Measurements from ENCODE around the gene WWTR1. TPM values are rescaled to one million over a fixed set of nuclear protein-coding genes. Genes with fewer than 3 reads are reported as not detected.

The WWTR1 gene
- total RNA-seq, 1 donor from 2014 or later = 282 TPM

DNA sequence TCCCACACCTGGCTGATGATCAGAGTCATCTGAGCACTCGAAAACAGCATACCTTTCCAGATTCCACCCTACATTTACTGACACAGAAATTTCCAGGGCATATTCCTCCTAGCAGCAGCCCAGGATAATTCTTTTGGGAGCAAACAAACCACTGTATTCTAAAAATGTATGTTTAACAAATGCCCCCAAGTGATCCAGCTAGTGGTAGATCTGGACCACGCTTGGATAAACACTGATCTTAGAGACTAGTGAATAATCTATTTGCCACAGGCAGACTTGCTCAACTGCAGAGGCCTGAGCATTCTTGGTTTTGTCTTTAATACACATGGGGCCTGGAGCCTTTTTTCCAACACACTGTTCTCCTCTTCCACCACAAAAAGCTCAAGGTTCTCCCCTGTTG, 93.7 kb downstream of the WWTR1 start:
- Histone ChIP-seq H3K4me3 (no peak overlapping the region), H3K4me1 (peaks cover 0 to 30% of the 10 kb centered on the region in 2 donors), H3K9me3 (no peaks in the 10 kb centered on the region), H3K27me3 (no peaks in the 10 kb centered on the region), H3K36me3 (no peaks in the 10 kb centered on the region), H3K27ac (peak overlapping the region in 1 of 2 donors; percentile 12)
- intact Hi-C loops (cut with DNase I) = no loop called here
- DNase-seq (ENCODE audit: low spot score in 2 of 2) = no peak
- TF ChIP-seq, protein P1, sequence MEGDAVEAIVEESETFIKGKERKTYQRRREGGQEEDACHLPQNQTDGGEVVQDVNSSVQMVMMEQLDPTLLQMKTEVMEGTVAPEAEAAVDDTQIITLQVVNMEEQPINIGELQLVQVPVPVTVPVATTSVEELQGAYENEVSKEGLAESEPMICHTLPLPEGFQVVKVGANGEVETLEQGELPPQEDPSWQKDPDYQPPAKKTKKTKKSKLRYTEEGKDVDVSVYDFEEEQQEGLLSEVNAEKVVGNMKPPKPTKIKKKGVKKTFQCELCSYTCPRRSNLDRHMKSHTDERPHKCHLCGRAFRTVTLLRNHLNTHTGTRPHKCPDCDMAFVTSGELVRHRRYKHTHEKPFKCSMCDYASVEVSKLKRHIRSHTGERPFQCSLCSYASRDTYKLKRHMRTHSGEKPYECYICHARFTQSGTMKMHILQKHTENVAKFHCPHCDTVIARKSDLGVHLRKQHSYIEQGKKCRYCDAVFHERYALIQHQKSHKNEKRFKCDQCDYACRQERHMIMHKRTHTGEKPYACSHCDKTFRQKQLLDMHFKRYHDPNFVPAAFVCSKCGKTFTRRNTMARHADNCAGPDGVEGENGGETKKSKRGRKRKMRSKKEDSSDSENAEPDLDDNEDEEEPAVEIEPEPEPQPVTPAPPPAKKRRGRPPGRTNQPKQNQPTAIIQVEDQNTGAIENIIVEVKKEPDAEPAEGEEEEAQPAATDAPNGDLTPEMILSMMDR (IDR thresholded peaks at IDR 0.05) = no peak

DNA sequence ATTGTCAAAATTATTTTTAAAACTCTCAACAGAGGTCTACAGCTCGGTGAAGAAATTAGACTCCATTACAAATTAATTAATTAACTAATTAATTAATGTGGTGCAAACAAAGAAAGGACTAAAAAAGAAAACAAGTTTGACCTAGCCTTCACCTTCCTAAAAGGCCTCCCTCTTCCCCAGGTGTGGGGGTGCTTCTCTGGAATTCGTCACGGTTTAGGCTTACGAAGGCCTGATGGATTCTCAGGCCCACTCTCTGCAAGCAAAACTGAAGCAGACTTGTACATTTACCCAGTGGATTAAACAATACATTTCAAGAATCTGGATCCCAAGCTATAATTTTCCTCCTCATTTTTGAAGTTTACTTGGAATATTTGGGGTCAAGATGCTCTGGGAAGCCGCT, 94.7 kb downstream of the WWTR1 start:
- Histone ChIP-seq H3K4me1 (peaks cover 0 to 30% of the 10 kb centered on the region in 2 donors), H3K9me3 (no peaks in the 10 kb centered on the region), H3K36me3 (no peaks in the 10 kb centered on the region), H3K4me3 (no peak overlapping the region), H3K27me3 (no peaks in the 10 kb centered on the region), H3K27ac (no peak overlapping the region)
- intact Hi-C loops (cut with DNase I) = no loop called here
- DNase-seq (ENCODE audit: low spot score in 2 of 2) = no peak
- TF ChIP-seq, protein P1 (IDR thresholded peaks at IDR 0.05) = no peak

DNA sequence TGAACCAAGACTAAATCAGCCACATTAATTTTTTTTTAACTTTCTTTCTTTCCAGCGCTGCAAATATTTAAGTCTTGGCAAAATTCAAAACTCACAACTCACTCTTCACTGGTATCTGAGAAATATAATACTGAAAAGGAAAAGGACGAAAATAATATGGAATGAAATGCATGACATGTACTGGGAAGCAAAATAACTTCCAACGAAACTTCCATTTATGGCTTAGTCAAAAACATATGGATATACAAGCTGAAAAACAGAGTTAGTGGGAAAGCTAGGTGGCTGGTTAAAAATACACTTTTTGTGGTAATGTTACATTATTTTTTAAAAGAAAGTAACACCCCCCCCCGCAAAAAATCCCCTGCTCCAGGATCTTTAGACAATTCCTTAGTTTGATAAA, 97.2 kb downstream of the WWTR1 start:
- H3K4me1 ChIP-seq = peaks cover 0 to 24% of the 10 kb centered on the region in 2 donors
- no peak for DNase-seq (ENCODE audit: low spot score in 2 of 2)
- no peaks in the 10 kb centered on the region for H3K9me3 ChIP-seq
- no peak overlapping the region for H3K27ac ChIP-seq
- intact Hi-C loops (cut with DNase I) = no loop called here
- TF ChIP-seq, protein P1 (IDR thresholded peaks at IDR 0.05) = no peak
- H3K27me3 ChIP-seq = no peaks in the 10 kb centered on the region
- H3K36me3 ChIP-seq = no peaks in the 10 kb centered on the region
- H3K4me3 ChIP-seq = no peak overlapping the region

DNA sequence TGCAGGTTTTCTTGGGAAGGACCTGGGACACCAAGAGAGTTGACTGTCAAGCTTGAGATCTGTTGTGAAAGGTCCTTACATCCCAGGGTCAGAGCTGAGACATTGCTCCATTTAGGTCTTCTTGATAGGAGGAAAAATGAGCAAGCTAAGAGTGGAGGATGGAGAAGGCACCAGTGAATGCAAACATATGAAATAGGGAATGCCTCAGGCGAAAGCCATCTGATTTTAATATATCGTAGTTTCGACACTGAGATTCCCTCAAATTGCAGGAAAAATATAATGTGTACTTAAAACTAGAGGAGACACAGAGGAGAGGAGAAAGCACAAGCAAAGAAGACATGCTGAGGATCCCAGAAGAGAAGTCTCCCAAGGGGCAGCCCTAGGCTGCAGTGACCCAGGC, 97.8 kb downstream of the WWTR1 start:
- Histone ChIP-seq H3K27me3 (no peaks in the 10 kb centered on the region), H3K27ac (peak overlapping the region in 1 of 2 donors; percentile 16), H3K9me3 (no peaks in the 10 kb centered on the region), H3K36me3 (no peaks in the 10 kb centered on the region), H3K4me1 (peaks cover 0 to 27% of the 10 kb centered on the region in 2 donors), H3K4me3 (no peak overlapping the region)
- intact Hi-C loops (cut with DNase I) = no loop called here
- no peak for DNase-seq (ENCODE audit: low spot score in 2 of 2)
- TF ChIP-seq, protein P1 (IDR thresholded peaks at IDR 0.05) = no peak

DNA sequence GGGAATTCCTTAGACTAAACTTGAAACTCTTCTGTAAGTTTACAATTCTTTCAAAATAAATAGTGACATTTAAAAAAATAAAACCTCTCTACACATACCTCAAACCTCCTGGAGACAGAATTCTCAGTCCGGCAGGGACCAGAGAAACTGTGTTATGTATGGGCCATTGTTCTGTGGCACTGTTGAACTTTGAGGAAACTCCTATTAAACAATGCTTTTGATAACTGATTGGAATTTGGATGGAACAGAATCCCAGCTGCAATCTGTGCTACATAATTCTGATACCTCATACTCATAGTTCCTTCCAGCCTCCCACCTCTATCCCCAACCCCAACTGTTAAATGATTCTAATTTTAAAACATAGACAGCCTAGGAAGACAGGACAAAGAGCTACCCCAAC, 98.3 kb downstream of the WWTR1 start:
- no peaks in the 10 kb centered on the region for H3K27me3 ChIP-seq
- H3K4me1 ChIP-seq = peaks cover 3 to 31% of the 10 kb centered on the region in 2 donors
- no peak for DNase-seq (ENCODE audit: low spot score in 2 of 2)
- intact Hi-C loops (cut with DNase I) = no loop called here
- TF ChIP-seq, protein P1 (IDR thresholded peaks at IDR 0.05) = no peak
- H3K4me3 ChIP-seq = no peak overlapping the region
- no peaks in the 10 kb centered on the region for H3K36me3 ChIP-seq
- peak overlapping the region in 1 of 2 donors; percentile 16 for H3K27ac ChIP-seq
- H3K9me3 ChIP-seq = no peaks in the 10 kb centered on the region

DNA sequence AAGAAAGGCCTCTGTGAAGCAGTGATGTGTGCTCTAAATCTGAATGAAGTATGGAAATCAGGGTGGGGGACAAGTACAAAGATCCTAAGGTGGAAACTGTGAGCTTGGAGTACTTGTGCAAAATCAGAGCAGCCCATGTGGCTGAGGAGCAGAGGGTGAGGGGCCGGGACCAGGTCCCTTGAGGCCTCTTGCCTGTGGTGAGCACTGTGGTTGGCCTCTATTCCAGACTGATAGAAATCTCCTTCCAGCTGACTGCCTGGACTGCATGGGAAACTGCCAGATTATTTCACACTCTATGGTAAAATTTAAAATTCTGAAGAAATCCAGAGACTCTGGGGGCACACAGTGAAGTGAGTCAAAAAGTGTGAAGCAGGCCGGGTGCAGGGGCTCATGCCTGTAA, 101.9 kb downstream of the WWTR1 start:
- no peaks in the 10 kb centered on the region for H3K36me3 ChIP-seq
- intact Hi-C loops (cut with DNase I) = no loop called here
- DNase-seq (ENCODE audit: low spot score in 2 of 2) = no peak
- H3K27me3 ChIP-seq = no peaks in the 10 kb centered on the region
- H3K4me1 ChIP-seq = peaks cover 12 to 48% of the 10 kb centered on the region in 2 donors
- peak overlapping the region; percentile 61 to 73 for H3K27ac ChIP-seq
- H3K9me3 ChIP-seq = no peaks in the 10 kb centered on the region
- no peak overlapping the region for H3K4me3 ChIP-seq
- TF ChIP-seq, protein P1 (IDR thresholded peaks at IDR 0.05) = no peak

All from ascending aorta (tissue), 2 donors.